ENCODE results near the gene TRAPPC2. TPM values are rescaled to one million over a fixed set of nuclear protein-coding genes. Genes with fewer than 3 reads are reported as not detected.

The TRAPPC2 gene
- total and polyA plus RNA-seq, 9 of the 15 experiments (the other 6 are each of a cell fraction or from before 2014, with no cell fraction given) = 10.3 to 30.6 (median 18.6) TPM

DNA sequence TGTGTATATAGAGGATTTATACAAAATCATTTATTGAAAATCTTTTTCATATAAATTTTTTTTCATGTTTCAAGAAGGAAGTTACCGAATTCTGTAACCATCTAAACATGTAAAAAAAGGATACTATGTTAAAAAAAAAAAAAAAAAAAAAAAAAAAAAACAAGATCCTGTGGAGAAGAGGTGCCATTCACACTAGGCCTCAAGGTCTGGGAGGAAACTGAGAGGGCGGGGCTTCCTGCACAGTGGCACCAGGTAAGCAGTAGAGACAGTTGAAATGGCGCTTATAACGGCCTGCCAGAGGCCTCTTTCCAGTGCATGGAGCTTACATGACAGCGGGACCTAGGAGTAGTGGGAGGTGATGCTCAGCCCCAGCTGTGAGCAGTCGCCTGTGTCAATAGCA lies 17.5 kb downstream of the TRAPPC2 start:
- in situ Hi-C loops (cut with MboI) (no loop called here), intact Hi-C loops (cut with micrococcal nuclease) (no loop called here)
- Histone ChIP-seq H3K4me1 (replicated peaks in 1 of 2; ENCODE audit: control insufficient read depth in 2 of 2, insufficient read depth in 2 of 2, low read length in 2 of 2) (peaks cover 0 to 2% of the 10 kb centered on the region in 2 experiments; a peak in 2 of 5 replicates), H3K4me2 (ENCODE audit: insufficient read depth, low read length) (no peak overlapping the region), H2AFZ (ENCODE audit: low read depth, low read length) (no peak overlapping the region), H3K9me3 (replicated peaks; ENCODE audit: control insufficient read depth, insufficient read depth, low read depth, low read length) (no peaks in the 10 kb centered on the region), H3K79me2 (ENCODE audit: control insufficient read depth, insufficient read depth, low read length) (peaks cover 12% of the 10 kb centered on the region), H3K27ac (ENCODE audit: extremely low read depth, low read depth, low read length) (no peak overlapping the region), H4K20me1 (replicated peaks; ENCODE audit: control insufficient read depth, insufficient read depth, low read length) (0 out of 2 replicates have a peak, but pooled peaks cover 4% of the 10 kb centered on the region), H3K9ac (ENCODE audit: insufficient read depth in 1 of 2, low read depth in 2 of 2, low read length in 2 of 2) (no peak overlapping the region), H3K9me1 (ENCODE audit: control insufficient read depth, insufficient read depth, low read length) (no peaks in the 10 kb centered on the region), H3K36me3 (ENCODE audit: control insufficient read depth, insufficient read depth, low read length) (peaks cover 83% of the 10 kb centered on the region), H3K4me3 (no peak overlapping the region), H3K27me3 (ENCODE audit: control insufficient read depth in 2 of 2, insufficient read depth in 2 of 2, low read length in 2 of 2) (no peaks in the 10 kb centered on the region)
- FAIRE-seq (no peak), DNase-seq (ENCODE audit: extremely low read depth in 1 of 4, low spot score in 3 of 4) (no peak), ATAC-seq (no peak)
- BruUV-seq (replicated peaks) = no TSS peak
- POLR2A ChIA-PET = interaction anchor here (0.7 kb wide), 1 partner anchor 9 kb away, joined by 3 read pairs; no protein-coding TSS in a partner anchor
- TF ChIP-seq CCNT2 (IDR thresholded peaks at IDR 0.05; ENCODE audit: borderline replicate concordance, extremely low read depth, insufficient read length, low read depth, low read length) (no peak), FOXJ3 (CRISPR knock-in tag; IDR thresholded peaks at IDR 0.05) (no peak), SOX6 (IDR thresholded peaks at IDR 0.05) (no peak), ESRRA (IDR thresholded peaks at IDR 0.05; ENCODE audit: borderline replicate concordance, low read depth) (no peak)
- TF ChIP-seq, protein P1, sequence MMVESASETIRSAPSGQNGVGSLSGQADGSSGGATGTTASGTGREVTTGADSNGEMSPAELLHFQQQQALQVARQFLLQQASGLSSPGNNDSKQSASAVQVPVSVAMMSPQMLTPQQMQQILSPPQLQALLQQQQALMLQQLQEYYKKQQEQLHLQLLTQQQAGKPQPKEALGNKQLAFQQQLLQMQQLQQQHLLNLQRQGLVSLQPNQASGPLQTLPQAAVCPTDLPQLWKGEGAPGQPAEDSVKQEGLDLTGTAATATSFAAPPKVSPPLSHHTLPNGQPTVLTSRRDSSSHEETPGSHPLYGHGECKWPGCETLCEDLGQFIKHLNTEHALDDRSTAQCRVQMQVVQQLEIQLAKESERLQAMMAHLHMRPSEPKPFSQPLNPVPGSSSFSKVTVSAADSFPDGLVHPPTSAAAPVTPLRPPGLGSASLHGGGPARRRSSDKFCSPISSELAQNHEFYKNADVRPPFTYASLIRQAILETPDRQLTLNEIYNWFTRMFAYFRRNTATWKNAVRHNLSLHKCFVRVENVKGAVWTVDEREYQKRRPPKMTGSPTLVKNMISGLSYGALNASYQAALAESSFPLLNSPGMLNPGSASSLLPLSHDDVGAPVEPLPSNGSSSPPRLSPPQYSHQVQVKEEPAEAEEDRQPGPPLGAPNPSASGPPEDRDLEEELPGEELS (CRISPR knock-in tag; IDR thresholded peaks at IDR 0.05; ENCODE audit: borderline replicate concordance) = no peak
- 95% methylated on average over 4 of the region's 6 CpGs for WGBS (ENCODE audit: insufficient coverage, low coverage, missing lambda C conversion rate)
- CTCF ChIA-PET (ENCODE audit: low intra/inter-chr PET ratio) = no interaction called here

Data from K562 (cell line).